GM18507 (cell line): ENCODE data around the gene SACM1L.
"Not testable (repeated sequence)": the region's sequence is repeated elsewhere in the genome, so short reads cannot be mapped to it uniquely, and the experiment has no call there.

Experiments
- DNase-seq: peaks from one replicate; pipeline ENCODE4 v3.0.0; 2011; ENCODE audit warnings: low read depth; ENCODE audit not compliant: insufficient read length; ENCODE audit errors: extremely low spot score
- FAIRE-seq: peaks from 2 replicates; lab custom pipeline; 2011; peaks lifted over from hg19 to GRCh38; lab: Jason Lieb, UNC

Gene SACM1L

DNA sequence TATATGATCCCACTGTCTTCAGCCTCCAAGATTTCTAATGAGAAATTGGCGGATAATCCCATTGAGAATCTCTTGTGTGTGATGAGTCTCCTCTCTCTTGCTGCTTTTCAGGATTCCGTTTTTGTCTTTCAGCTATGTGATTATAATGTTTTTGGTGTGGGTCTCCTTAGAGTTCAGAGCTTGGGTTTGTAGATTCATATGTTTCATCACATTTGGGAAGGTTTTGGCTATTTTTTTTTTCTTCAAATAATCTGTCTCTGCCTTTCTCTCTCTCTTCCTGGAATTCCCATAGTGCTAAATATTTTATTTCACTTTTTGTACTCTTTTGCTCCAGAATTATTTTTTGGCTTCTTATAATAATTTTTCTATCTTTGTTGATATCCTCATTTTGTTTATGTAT is 40.4 kb downstream of the SACM1L start:
- FAIRE-seq (no peak), DNase-seq (no peak)

DNA sequence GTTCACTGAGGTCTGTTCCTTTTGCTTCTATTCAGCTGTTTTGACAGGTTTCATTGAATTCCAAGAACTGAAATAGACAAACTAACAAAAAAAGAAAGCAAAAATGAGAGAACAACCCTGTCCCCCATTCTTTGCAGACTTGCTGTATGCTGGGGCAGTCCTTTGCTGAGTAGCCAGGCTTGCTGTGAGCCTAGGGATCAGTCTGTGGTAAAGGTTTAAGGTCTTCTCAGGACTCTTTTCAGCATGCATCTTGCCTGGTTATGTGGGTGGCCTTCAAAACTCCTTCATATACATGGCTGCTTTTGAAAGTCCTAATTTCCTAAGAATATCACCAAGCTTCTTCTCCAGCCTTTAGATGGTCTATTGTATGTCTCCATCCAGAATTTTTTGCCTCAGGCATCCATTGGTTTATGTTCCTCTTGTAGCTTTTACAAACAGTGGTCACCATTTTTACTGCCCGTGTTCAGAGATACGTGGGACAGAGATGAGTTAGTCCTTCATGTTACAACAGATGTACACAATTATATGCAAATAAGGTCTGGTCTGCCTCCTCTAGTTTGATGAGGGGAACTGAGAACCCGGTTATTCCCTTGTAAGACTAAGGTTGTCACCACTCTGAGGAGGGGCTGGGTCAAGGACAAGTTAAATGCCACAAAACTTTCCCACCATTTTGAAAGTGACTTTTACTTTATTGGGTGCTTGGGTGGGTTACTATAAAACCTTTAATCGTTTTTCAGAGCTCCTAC is 41.4 kb downstream of the SACM1L start:
- FAIRE-seq: peak; percentile 48

DNA sequence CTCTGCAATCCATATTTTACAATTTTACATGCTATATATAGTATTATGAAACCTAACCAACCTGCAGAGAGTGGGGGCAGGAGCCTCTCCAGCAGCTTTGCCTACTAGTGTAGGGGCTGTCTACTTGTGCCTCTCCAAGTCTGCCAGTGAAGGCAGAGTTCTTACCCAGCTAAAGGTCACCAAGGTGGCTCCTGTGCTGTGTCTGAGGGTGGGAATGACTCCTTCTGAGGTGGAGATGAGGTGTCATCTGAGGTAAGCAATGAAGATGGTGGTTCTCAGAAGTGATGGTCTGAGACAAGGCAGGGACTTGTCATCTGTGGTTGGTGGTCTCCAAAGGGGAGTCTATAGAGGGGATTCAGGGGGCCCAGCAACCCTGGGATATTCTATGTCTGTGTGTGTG is 47.5 kb downstream of the SACM1L start:
- FAIRE-seq: no peak
- no peak for DNase-seq

More for the DNA sequence above, 41.4 kb downstream of the SACM1L start:
- DNase-seq: no peak

DNA sequence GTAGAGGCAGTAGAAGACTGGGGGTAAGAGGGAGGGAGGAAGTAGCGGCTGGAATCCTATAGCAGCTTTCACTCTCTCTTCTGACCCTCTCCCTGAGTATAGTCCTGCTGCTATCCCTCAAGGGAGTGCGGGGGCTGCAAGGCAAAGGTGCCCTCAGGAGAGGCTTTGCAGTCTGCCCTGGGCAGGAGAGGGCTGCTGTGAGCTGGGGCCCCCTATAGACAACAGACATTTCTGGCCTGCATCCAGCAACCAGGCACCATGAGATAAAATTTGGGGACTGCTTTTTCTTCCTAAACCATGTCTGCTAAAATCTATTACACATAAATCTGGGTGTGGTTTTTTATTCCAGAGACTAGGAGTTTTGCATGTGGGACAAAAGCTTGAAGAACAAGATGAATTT is 48.0 kb downstream of the SACM1L start:
- DNase-seq: no peak
- no peak for FAIRE-seq

DNA sequence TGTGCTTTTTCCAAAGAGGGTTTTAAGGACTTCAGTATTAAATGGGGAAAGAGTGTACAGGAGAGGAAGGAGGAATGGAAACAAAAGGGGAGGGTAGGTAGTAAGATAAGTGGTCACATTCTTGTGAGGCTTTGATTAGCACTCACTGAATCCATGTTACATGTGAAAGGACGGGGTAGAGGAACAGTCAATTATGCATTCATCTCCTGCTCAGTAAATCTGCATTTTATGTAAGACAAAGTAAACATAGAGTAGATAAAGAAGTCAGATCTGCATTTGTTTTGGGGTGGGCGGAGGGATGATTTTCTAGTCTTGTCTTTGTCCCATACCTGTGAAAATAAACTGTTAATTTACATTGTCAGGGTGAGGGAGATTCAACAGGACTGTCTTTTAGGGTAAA is 50.8 kb downstream of the SACM1L start:
- no peak for DNase-seq
- no peak for FAIRE-seq

DNA sequence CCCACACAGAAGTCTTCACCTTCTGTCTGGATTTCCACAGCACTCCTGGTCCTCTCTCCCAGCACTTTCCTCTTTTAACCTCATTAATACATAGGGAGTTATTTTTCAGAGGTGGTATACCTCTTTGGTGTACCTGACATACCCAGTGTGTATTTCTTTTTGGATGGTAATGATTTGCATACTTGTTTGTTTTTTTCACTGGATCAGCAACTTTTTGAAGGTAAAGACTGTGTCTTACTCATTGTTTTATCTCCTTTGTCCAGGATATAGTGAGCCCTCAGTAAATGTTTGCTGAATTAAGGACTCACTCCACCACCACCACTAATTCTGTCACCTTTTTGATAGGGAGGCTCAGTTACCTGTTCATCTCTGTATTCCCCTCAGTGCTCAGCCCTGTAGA is 52.1 kb downstream of the SACM1L start:
- FAIRE-seq (no peak), DNase-seq (no peak)

DNA sequence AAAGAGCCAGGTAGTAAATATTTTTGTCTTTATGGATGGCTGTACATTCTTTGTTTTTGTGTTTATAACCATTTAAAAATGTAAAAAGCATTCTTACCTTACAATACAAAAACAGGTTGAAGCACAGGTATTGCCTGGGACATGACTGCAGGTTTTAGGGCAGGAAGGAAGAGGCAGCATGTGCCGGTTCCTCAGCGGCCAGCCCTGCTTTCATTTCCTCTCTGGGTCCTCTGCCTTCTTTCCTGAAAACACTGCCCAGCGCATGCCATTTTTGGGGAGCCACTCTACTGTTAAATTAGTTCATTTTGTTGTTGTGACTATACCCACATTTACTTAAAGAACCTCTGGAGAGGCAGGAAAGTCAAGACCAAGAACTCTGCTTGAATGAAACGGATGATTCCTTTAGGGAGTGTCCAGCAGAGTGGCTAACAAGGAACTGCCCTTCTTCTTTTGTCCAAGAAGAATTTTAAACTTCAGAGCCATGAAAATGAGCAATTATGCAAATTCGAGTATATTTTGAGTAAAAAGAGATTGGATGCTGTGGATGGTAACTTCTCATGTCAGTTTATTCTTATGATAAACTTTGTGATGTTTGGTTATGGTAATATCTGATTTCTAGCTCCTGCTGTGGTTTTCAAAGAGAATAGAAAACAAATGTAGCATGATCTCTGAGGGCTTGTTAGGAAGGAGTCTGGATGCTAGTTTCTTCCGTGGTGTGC is 52.7 kb downstream of the SACM1L start:
- no peak for FAIRE-seq
- no peak for DNase-seq

DNA sequence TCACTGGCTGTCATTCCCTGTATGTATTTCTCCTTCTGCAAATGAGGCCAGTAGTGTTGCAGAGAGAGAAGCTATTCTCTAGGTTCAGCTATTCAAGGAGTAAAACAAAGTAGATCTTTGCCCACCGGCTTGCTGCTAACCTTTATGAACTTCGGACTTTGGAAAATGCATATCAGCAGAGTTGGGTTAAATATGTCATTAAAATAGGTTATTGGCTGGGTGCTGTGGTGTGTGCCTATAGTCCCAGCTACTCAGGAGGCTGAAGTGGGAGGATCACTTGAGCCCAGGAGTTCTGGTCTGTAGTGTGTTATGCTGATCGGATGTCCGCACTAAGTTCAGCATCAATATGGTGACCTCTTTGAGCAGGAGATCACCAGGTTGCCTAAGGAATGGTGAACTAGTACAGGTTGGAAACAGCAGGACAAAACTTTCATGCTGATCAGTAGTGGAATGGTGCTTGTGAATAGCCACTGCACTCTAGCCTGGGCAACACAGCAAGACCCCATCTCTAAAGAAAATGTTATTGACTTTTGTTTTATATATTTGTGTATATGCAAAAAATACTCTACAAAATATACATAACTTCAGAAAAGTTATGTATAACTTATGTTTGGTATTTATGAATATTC is 53.4 kb downstream of the SACM1L start:
- no peak for DNase-seq
- no peak for FAIRE-seq

DNA sequence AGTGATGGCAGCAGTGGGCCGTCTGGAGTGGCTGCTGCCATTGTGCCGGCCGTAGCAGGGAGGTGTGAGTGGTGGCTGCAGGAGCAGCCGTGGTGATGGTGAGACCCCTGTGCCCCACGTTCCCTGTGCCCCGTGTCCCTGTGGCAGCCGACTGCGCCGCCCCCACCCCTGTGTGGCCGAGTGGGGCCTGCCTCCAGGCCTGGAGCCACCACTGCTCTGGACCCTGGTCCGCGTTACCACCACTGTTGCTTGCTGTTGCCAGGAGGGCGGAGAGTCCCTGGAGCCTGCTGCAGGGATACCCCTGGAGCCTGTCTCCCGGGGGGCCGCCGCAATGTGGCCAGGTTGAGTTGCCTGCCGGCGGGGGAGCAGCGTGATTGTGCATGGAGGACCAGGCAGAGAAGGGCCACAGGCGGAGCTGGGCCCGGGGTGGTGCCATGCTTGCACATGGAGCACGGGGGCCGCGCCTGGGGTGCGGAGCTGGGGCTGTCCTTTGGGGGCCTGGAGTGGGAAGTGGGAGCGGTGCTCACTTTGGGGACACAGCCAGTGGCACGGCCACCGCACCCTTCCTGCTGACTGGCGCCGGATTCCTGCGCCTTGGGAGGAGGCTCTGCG is 57.1 kb downstream of the SACM1L start:
- DNase-seq: no peak
- no peak for FAIRE-seq

DNA sequence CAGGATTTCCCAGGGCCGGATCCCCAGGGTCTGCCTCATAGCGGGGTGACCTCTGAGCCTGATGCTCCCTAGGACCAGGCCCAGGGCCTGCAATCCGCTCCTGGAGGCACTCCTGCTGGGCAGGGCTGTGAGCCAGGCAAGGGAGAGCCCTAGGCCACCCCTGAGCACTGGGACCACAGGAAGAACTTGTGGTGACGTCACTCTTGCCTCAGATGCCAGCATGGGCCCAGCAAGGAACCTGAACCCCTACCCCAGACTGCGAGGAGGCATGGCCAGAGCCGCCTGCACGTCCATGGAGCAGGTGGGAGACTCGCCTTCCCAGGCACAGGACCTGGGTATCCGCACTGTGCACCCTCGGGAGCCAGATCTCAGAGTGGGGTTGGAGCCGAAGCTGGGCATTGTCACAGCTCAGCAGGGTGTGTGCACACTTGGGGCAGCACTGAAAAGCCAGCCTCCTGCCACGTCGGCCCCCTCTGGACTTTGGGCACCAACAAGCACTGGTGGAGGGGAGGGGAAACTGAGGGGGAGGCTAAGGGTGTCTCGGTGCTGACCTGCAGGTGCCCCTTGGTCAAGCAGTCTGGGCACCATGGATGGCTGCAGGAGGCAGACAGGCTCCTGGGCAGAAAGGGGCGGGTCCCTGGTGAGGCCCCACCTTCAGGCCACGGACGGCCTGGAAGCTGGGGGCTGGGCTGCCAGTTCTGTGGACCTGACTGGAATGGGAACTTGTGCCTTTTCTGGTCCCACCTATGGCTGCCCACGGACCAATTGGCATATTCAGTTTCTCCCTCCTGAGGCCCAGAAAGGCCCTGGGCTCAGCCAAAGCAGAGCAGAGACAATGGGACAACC is 57.8 kb downstream of the SACM1L start:
- no peak for DNase-seq

DNA sequence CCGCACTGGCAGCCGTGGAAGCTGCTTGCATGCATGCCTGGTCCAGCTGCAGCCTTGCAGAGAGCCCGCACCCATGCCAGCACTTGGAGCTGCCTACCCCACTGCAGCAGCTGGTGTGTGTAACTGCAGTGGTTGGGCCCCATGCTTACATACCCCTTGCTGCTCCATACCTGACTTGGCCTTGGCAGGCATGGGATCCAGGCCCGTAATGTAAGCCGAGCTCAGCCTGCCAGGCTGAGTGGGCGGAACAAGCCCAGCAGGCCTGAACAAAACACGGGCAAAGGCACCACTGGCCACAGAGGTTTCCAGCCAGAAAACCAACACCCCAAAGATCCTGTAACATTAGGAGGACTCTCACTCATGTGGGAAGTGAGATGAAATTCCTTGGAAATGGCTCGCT is 58.9 kb downstream of the SACM1L start:
- FAIRE-seq (no peak), DNase-seq (no peak)

More for the DNA sequence above, 57.8 kb downstream of the SACM1L start:
- FAIRE-seq: no peak

DNA sequence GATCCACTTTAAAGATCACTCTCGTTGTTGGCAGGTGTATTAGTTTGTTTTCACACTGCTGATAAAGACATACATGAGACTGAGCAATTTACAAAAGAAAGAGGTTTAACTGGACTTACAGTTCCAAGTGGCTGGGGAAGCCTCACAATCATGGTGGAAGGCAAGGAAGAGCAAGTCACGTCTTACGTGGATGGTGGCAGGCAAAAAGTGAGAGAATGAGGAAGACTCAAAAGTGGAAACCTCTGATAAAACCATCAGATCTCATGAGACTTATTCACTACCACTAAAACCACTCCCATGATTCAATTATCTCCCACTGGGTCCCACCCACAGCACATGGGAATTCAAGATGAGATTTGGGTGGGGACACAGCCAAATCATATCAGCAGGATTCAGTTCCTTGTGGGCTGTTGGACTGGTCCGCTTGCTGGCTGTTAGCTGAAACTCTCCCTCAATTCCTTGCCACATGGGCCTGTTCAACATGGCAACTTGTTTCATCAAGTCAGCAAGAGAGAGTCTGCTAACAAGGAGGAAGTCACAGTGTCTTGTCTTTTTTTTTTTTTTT is 59.9 kb downstream of the SACM1L start:
- FAIRE-seq, DNase-seq: not testable (repeated sequence)

DNA sequence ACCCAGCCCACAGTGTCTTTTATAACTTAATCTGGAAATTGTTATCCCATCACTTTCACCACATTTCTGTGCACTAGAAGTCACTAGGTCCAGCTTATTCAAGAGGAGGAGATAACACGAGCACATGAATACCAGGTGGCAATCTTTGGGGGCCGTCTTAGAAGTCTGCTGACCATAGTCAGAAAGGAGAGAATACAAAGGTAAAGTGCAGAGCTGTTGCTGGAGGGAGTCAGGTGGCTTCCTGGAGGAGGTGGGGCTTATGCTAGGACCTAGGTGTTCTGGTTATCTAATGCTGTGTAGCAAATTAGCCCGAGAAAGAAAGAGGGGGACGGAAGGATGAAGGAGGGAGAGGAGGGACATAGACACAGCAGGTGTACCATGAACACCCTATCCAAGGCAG is 60.7 kb downstream of the SACM1L start:
- DNase-seq (no peak), FAIRE-seq (no peak)

DNA sequence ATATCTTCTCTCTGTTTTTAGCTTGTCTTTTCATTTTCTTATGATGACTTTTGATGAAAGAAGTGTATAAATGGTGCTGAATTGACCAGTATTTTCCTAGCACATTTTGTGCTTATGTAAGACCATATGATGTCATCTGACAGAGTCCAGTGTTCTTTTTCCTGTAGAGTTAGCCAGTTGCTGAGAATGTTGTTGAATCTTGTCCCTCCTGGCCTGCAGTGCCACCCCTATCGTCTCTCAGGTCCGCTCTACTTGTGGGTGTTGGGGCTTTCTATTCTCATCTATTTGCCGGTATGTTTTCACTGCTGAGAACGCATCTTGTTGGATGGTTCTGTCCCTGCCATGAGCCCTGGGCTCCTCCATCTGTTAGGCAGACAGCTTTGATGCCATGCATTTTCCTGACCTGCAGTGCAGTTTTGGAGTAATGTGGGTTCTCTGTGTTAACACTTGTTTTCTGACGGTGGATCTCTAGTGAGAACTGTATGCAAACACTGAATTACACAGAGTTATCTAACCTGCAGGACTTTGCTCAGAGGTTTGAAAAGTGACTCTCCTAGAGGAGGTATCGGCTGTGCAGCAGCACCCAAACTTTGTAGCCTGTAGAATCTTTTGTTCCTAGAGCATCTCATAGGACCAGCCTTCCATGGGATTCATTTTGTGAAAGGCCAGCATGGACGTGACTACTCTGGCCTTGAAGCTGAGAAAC is 62.5 kb downstream of the SACM1L start:
- no peak for DNase-seq
- FAIRE-seq: no peak

DNA sequence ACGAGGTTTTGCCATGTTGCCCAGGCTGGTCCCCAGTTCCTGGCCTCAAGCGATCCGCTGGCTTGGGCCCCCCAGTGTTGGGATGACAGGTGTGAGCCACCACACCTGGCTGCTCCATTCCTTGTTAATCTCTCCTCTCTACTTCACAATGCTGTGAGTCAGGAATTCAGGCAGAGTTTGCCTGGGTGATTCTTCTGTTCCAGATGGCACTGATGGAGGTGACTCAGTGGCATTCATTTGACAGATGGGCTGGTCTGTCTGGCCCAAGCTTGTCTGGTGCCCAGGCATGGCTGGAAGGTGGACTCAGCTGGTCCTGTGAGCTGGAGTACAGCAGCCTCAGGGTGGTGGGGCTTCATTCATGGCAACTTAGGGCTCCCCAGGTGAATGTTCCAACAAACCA is 63.9 kb downstream of the SACM1L start:
- DNase-seq (no peak), FAIRE-seq (no peak)

DNA sequence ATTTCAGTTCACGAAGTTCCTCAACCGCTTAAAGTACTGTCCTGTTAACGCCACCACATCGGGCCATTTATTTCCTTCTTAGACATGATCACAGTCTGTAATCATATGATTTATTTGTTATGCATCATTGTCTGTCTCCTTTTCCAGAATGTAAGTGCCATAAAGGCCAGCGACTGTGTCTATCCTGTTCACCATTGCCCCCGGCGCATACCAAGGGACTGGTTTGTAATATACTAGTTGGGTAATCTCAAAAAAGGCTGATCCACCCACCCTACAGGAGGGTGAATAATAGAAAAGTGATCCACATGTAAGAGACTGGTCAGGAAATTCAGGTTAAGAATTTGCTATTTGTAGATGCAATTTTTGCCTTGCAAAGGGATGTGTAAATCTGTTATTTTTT is 65.3 kb downstream of the SACM1L start:
- no peak for DNase-seq
- FAIRE-seq: no peak

DNA sequence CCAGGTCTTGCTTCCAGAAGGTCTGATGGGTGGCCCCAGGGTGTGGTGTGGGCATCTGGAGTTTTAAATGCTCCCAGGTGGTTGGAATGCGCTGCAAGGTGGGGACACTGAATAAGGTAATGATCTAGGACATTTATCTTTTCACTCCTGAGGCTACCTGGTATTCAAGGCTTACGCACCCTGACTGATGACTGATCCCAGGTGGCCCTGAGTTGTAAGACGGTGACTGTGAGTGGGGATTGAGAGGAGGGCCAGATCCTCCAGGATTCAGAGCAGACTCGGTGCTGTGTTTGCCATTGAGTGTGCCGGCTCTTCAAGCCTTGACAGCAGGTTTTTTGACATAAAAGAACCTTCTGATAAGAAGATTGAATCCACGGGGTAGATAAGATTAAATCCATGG is 66.9 kb downstream of the SACM1L start:
- no peak for FAIRE-seq
- DNase-seq: no peak

DNA sequence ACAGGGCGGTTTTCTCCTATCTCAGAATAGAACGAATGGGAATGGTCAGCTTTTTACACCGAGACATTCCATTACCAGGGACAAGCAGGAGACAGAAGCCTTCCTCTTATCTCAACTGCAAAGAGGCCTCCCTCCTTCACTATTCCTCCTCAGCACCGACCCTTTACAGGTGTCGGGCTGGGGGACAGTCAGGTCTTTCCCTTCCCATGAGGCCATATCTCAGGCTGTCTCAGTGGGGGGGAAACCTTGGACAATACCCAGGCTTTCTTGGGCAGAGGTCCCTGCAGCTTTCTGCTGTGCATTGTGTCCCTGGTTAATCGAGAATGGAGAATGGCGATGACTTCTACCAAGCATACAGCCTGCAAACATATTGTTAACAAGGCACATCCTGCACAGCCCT is 67.9 kb downstream of the SACM1L start:
- not testable (repeated sequence) for DNase-seq, FAIRE-seq

DNA sequence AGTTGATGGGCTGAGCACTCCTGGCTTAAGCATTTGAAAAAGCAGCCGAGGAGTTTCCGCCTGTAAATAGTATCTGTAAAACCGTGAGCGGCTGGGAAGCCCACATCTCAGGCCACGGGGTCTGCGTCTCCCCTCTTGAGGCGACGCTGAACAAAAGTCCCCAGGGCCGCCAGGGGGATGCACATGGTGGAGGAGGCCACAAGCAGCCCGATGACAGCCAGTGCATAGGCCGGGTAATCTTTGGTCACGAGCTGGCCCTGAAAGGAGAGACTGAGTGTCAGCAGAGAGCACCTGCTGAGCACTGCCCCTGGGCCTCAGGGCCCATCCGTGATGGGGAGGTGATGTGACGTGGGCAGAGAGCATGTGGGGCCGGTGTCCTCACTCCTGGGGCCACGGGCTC is 69.7 kb downstream of the SACM1L start:
- no peak for FAIRE-seq

More for the DNA sequence above, 69.7 kb downstream of the SACM1L start:
- DNase-seq: no peak
